Common myeloid progenitor, CD34-positive (primary cell): ENCODE measurements around the gene R3HDML.

Experiments
- CTCF ChIA-PET: fragments of 350-600 bp; sonication (Branson Sonifier 250); formaldehyde crosslinking; loops from one replicate; lab custom pipeline; 2021; ENCODE audit warnings: antibody characterized with exemption; lab: Charles Lee
- POLR2A ChIA-PET: fragments of 350-600 bp; sonication (Branson Sonifier 250); formaldehyde crosslinking; loops from one replicate; lab custom pipeline; 2021; ENCODE audit warnings: antibody characterized with exemption; lab: Charles Lee
- DNase-seq, 3 donors: peaks; one replicate each; pipeline versions ENCODE4 v3.0.0 to v3.0.0-alpha.2; 2013
- H3K27ac ChIP-seq, 2 experiments: 1 replicate in 1 of 2; 2 replicates in 1 of 2; pipeline ENCODE4 v1.7.0; 2013; ENCODE audit warnings: inconsistent platforms in 2 of 2, low read length in 2 of 2, mild to moderate bottlenecking in 2 of 2, low read depth in 1 of 2, moderate library complexity in 1 of 2; ENCODE audit not compliant: severe bottlenecking in 2 of 2, insufficient read depth in 1 of 2, poor library complexity in 1 of 2
- H3K27me3 ChIP-seq, 5 experiments: replicated peaks in 2 of 5; 1 replicate in 3 of 5; 2 replicates in 2 of 5; pipeline versions ENCODE4 v1.6.1 to v1.7.0; 2013; ENCODE audit warnings: low read length in 4 of 5, mild to moderate bottlenecking in 2 of 5, moderate library complexity in 2 of 5, inconsistent platforms in 1 of 5; ENCODE audit not compliant: insufficient read depth in 5 of 5, control insufficient read depth in 4 of 5
- H3K36me3 ChIP-seq, 4 experiments: 1 replicate in 2 of 4; 2 replicates in 2 of 4; pipeline versions ENCODE4 v1.6.1 to v1.7.0; 2013; ENCODE audit warnings: low read length in 3 of 4, control low read depth in 1 of 4, mild to moderate bottlenecking in 1 of 4; ENCODE audit not compliant: control insufficient read depth in 4 of 4, insufficient read depth in 4 of 4
- H3K4me1 ChIP-seq, 4 experiments: 1 replicate in 3 of 4; 2 replicates in 1 of 4; pipeline versions ENCODE4 v1.6.1 to v1.7.1; 2013; ENCODE audit warnings: low read length in 3 of 4, mild to moderate bottlenecking in 3 of 4, control low read depth in 1 of 4, inconsistent platforms in 1 of 4, moderate library complexity in 1 of 4; ENCODE audit not compliant: control insufficient read depth in 4 of 4, insufficient read depth in 4 of 4; ENCODE audit errors: control extremely low read depth in 1 of 4
- H3K4me3 ChIP-seq, 7 experiments: 1 replicate in 4 of 7; 2 replicates in 3 of 7; pipeline versions ENCODE4 v1.5.1 to v1.7.0; 2013; ENCODE audit warnings: mild to moderate bottlenecking in 7 of 7, low read length in 6 of 7, moderate library complexity in 6 of 7, inconsistent platforms in 2 of 7, low read depth in 2 of 7, control low read depth in 1 of 7; ENCODE audit not compliant: insufficient read depth in 4 of 7, control insufficient read depth in 1 of 7; ENCODE audit errors: extremely low read depth in 1 of 7
- H3K9me3 ChIP-seq, 5 experiments: 1 replicate in 4 of 5; 2 replicates in 1 of 5; pipeline versions ENCODE4 v1.6.1 to v1.7.1; 2013; ENCODE audit warnings: low read length in 4 of 5, mild to moderate bottlenecking in 2 of 5, inconsistent platforms in 1 of 5, low read depth in 1 of 5, moderate library complexity in 1 of 5; ENCODE audit not compliant: control insufficient read depth in 4 of 5, insufficient read depth in 2 of 5; ENCODE audit errors: control extremely low read depth in 1 of 5
- WGBS: methylation state at CpG from one replicate; pipeline ENCODE4 v1.1.5; 2013; ENCODE audit not compliant: insufficient coverage; 5-methylcytosine and 5-hydroxymethylcytosine counted together

Gene R3HDML

GRCh38 chr20:44350567-44350966, 13.7 kb downstream of the R3HDML start:
- no peak overlapping the region for H3K27ac ChIP-seq
- H3K36me3 ChIP-seq = no peaks in the 10 kb centered on the region
- 94% methylated on average over 6 of the region's 6 CpGs for WGBS
- POLR2A ChIA-PET = no interaction called here
- no peak overlapping the region for H3K4me3 ChIP-seq
- H3K27me3 ChIP-seq = peaks cover 0 to 3% (median 0%) of the 10 kb centered on the region in 5 experiments
- H3K9me3 ChIP-seq = no peaks in the 10 kb centered on the region
- DNase-seq = no peak
- CTCF ChIA-PET = no interaction called here
- no peaks in the 10 kb centered on the region for H3K4me1 ChIP-seq

GRCh38 chr20:44354979-44355497, 18.2 kb downstream of the R3HDML start:
- Histone ChIP-seq H3K4me1 (no peaks in the 10 kb centered on the region), H3K27me3 (peaks cover 0 to 6% (median 5%) of the 10 kb centered on the region in 5 experiments), H3K4me3 (no peak overlapping the region), H3K27ac (no peak overlapping the region), H3K36me3 (no peaks in the 10 kb centered on the region), H3K9me3 (peaks cover 0 to 1% (median 0%) of the 10 kb centered on the region in 5 experiments)
- DNase-seq = no peak
- ChIA-PET POLR2A (no interaction called here), CTCF (no interaction called here)
- WGBS = 87% methylated on average over 3 of the region's 6 CpGs

- peaks cover 0 to 1% (median 0%) of the 10 kb centered on the region in 5 experiments for H3K9me3 ChIP-seq
- H3K4me1 ChIP-seq = no peaks in the 10 kb centered on the region
- POLR2A ChIA-PET = no interaction called here
- H3K27me3 ChIP-seq = peaks cover 0 to 6% (median 5%) of the 10 kb centered on the region in 5 experiments
- no peak within 1 kb of the TSS for H3K27ac ChIP-seq
- no peak within 1 kb of the TSS for H3K4me3 ChIP-seq
- CTCF ChIA-PET = no interaction called here
- WGBS = 96% methylated on average over 32 of the region's 40 CpGs
- DNase-seq = no peak
- H3K36me3 ChIP-seq = no peaks in the 10 kb centered on the region
These were observed 18.9 kb downstream of the R3HDML start, which contains the start of gene HNF4A for GRCh38 chr20:44355498-44356352. TSS of gene HNF4A (plus strand) at chr20:44355699. CDS start at chr20:44355805, 106 bp downstream.

DNA sequence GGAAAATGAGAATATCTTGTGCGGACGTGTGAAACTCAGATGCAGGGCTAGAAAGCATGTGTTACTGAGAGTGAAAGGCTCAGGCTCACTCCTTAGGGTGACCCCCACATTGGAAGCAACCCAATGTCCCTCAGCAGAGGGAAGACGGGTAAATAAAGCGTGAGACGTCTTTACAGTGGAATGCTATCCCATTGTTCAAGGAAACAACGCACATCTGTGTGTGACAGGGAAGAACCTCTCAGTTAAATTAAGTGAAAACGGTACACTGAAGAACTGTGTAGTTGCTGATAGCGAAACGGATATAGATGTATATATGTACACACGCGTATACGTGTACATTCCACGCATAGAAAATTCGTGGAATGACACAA, 19.5 kb downstream of the R3HDML start:
- Histone ChIP-seq H3K9me3 (peaks cover 0 to 1% (median 0%) of the 10 kb centered on the region in 5 experiments), H3K4me3 (no peak overlapping the region), H3K27ac (no peak overlapping the region), H3K36me3 (no peaks in the 10 kb centered on the region), H3K27me3 (peaks cover 0 to 6% (median 5%) of the 10 kb centered on the region in 5 experiments), H3K4me1 (no peaks in the 10 kb centered on the region)
- CTCF ChIA-PET = no interaction called here
- POLR2A ChIA-PET = no interaction called here
- 93% methylated on average over 14 of the region's 14 CpGs for WGBS
- no peak for DNase-seq

DNA sequence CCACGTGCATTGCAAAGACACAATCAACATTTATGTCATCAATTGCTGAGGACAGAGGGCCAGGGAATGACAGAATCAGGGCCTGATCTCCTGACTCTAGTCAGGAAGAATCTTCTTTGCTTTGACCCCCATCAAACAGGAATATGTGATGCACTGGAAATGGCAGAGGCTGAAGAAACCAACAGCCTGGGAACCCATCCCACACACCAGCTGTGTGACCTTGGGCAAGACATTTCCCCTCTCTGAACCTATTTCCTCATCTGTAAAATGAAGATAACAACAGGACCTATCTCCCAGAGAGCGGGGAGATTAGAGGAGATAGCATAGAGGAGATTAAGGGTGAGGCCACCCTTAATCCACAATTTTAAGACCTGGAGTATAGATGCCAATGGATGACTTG, 20.2 kb downstream of the R3HDML start:
- no peaks in the 10 kb centered on the region for H3K36me3 ChIP-seq
- peaks cover 0 to 1% (median 0%) of the 10 kb centered on the region in 5 experiments for H3K9me3 ChIP-seq
- H3K27me3 ChIP-seq = peaks cover 2 to 7% (median 5%) of the 10 kb centered on the region in 5 experiments
- H3K4me3 ChIP-seq = no peak overlapping the region
- WGBS = 63% methylated on average over 1 of the region's 2 CpGs
- ChIA-PET CTCF (no interaction called here), POLR2A (no interaction called here)
- DNase-seq = no peak
- no peak overlapping the region for H3K27ac ChIP-seq
- H3K4me1 ChIP-seq = no peaks in the 10 kb centered on the region

DNA sequence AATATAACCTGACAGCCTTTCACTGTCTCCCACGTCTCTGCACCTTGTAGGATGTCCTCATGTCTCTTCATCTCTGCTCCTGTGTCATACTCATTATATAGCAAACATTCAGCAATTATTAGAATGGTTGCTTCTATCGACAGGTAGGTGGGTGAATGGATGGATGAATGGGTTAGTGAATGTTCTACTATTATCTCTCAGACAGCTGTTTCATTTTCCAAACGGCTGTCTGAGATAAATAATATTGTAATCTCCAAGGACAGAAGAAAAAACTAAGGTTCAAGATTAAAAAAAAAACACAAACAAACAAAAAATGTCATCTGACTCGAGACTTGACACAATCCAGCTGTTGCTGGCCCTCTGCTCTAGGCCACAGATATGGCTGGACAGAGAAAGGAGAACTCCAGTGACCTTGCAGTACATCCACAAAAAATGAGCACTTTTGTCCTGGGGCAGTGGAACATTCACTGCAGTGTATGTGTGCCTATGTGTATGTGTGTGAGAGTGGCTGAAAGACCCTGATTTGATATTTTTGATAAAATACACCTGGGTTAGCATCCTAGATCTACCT, 20.8 kb downstream of the R3HDML start:
- POLR2A ChIA-PET = no interaction called here
- Histone ChIP-seq H3K27ac (no peak overlapping the region), H3K4me1 (no peaks in the 10 kb centered on the region), H3K4me3 (no peak overlapping the region), H3K9me3 (peaks cover 0 to 1% (median 0%) of the 10 kb centered on the region in 5 experiments), H3K36me3 (no peaks in the 10 kb centered on the region), H3K27me3 (peaks cover 2 to 7% (median 5%) of the 10 kb centered on the region in 5 experiments)
- CTCF ChIA-PET = no interaction called here
- no peak for DNase-seq
- whole genome bisulfite sequencing = no CpG with 5 or more reads among the region's 4 CpGs

DNA sequence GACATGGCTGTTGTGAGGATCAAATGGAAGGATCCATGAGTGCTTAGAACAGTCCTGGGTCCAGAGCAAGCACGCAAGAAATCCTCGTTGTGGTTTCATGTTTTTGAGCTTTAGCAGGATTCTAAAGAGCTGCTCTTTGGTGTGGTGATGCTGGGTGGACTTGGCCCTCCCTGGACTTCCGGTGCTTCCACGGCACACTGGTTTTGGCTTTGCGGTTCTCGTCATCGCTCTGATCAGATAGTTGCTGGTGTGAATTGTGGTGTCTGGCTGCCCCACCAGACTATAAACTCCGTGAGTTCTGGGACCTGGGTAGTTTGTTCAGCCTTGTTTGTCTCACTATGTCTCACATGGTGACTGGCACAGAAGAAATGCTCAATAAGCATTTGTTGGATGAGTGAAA, 21.9 kb downstream of the R3HDML start:
- ChIA-PET CTCF (no interaction called here), POLR2A (no interaction called here)
- peaks cover 0 to 1% (median 0%) of the 10 kb centered on the region in 5 experiments for H3K9me3 ChIP-seq
- H3K36me3 ChIP-seq = no peaks in the 10 kb centered on the region
- 72% methylated on average over 3 of the region's 8 CpGs for WGBS
- DNase-seq = no peak
- H3K4me3 ChIP-seq = no peak overlapping the region
- no peaks in the 10 kb centered on the region for H3K4me1 ChIP-seq
- peaks cover 2 to 7% (median 5%) of the 10 kb centered on the region in 5 experiments for H3K27me3 ChIP-seq
- no peak overlapping the region for H3K27ac ChIP-seq
